Hematopoietic multipotent progenitor cell treated with erythropoietin and hydrocortisone succinate and interleukin-3 and kit ligand, for 15 days (in vitro differentiated cells): ENCODE data around the gene PEAK3.

ENCODE experiments used
- DNase-seq: peaks from one replicate; pipeline ENCODE4 v3.0.0-alpha.2; 2015; ENCODE audit warnings: low spot score

The PEAK3 gene

DNA sequence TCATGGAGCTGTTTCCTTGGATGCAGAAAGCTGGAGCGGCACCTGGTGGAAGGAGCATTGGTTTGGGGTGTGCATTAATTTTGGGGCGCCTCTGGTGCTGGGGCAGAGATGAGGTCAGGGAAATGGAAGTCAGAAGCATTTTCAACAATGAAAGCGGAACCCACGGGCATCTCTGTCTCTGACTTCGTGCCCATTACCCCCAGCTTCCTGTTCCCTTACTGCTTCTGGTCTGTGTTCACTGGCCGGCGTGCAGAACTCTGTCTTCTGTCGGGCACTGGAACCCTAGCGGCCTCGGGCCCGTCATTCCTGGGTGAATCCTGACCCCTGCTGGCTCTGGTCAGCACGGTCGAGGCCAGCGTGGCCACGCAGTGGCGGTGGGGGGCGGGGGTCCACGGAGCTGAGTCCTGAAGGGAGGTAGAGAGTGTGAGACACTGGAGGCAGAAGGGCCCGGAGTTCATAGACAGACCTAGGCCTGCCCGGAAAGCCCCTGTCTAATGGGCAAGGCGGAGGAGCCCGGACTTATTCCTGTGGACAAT lies 33.9 kb upstream of the PEAK3 start:
- DNase-seq = no peak

GRCh38 chr19:2315121-2315817 lies 33.3 kb upstream of the PEAK3 start:
- no peak for DNase-seq

GRCh38 chr19:2312820-2313501 lies 31.0 kb upstream of the PEAK3 start:
- DNase-seq = no peak

DNA sequence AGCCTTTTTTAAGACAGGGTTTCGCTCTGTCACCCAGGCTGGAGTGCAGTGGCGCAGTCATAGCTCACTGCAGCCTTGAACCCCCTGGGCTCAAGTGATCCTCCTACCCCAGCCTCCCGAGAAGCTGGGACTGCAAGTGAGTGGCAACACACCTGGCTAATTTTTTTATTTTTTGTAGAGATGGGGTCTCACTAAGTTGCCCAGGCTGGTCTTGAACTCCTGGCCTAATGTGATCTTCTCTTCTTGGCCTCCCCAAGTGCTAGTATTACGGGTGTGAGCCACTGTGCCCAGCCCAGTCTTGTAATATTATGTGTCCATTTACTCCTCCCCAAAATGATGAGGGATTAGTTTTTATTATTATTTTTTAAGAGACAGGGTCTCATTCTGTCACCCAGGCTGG lies 29.1 kb upstream of the PEAK3 start:
- no peak for DNase-seq

DNA sequence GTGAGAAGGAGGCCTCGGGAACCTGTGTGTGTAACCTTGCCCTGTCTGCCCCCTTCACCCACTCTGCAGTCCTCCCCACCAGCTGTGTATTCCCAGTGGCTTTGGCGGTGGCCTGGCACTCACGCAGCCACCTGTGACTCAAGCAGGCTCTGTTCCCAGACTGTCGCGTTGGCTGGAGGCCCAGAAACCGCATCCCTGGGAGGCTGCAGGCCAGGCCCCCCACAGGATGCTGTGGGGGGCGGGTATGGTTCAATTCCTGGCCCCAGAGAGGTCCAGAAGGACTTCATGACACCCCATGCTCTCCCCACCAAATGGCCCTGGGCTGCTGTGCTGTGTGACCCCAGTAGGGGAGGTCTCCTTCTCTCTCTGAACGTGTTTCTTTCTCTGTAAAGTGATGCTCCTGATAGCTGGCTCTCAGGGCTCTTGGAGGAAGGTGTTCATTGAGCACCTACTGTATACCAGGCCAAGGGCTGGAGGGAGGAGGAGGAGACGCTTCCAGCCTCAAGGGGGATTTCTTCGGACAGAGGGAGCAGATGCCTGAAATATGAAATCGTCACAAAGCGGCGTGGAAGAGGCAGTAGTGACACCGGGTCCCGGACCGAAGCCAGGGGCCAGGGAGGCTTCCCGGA lies 27.9 kb upstream of the PEAK3 start:
- no peak for DNase-seq

- DNase-seq = no peak
Measured at GRCh38 chr19:2308114-2308556, 26.2 kb upstream of the PEAK3 start, which contains the start of gene LINGO3. Gene LINGO3, minus strand, starts transcription at chr19:2308154. Its CDS starts 16,378 bp downstream, at chr19:2291776.

- no peak for DNase-seq
Measured at GRCh38 chr19:2307518-2308012, 25.6 kb upstream of the PEAK3 start.

DNA sequence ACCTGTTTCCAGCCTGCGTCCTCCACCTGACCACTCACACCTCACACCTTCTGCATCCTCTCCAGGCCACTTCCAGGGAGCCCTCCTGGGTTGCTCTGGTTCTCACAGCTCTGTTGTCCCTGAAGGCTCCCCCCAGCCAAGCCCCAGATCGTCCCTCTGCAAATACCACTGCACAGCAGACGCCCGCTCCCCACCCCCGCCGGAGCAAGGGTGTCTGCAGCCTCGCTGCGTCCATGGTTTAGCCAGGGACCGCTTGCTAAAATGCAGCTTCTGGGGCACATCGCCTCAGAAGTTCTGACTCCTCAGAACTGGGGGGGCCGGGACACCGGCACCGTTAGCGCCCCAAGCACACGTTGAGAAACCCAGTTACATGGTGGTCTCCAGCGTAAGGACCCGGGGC lies 25.0 kb upstream of the PEAK3 start:
- DNase-seq = no peak

DNA sequence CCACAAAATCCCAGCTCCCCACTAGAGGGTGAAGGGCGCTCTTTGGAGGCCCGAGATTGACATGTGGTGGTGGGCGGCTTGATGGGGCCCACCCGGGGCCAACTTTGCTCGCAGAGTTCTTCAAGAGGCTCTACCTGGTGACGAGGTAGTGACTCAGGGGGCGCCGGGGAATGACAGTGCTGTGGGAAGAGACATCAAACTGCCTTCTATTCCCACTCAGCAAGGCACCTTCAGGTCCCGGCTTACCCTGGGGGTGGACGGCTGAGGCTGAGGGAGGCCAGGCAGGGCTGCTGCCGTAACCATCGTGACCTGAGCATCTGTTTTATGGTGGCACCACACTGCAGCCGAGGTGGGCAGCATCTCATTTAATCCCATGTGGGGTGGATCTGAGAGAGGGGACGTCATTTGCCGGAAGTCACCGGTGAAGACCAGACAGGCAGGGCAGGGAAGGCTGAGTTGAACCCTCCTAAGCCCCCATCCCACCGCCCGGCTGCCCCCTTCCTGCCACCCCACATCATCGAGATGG lies 24.4 kb upstream of the PEAK3 start:
- DNase-seq = no peak

DNA sequence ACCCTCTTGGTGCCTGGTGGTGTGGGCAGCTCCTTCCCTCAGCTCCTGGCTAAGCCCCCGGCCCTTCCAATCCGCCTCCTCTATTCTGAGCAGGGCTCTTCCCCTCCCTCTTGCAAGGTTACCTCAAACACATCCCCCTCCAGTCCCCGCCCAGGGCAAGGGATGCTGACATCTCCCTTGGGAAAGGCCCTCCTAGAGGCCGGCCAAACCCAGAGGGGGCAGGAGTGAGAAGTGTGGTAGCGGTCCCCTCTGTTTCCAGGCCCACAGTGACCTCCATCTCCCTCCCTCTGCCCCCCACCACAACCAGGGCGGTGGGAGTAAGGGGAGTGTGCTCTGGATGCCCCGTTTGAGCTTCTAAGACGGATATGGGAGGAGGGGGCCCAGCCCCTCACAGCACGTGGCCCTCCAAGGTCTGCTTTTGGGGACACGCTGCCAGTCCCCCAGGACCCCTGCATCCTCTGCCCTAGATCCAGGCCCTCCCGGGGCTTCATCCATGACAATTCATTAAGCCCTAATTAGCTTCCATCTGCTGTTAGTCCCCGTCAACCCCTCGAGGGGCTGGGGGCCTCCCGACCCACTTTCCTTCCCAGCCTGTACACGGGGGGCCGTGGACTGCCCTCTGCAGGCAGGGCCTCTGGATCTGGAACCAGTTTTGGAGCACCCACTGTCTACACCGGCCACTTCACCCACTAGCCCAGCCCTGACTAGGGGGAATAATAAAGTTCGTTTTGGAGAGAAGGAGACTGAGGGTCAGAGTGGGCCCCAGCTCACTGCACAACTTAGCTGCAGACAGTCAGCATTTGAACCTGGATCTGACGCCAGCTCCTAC lies 23.7 kb upstream of the PEAK3 start:
- DNase-seq = no peak

DNA sequence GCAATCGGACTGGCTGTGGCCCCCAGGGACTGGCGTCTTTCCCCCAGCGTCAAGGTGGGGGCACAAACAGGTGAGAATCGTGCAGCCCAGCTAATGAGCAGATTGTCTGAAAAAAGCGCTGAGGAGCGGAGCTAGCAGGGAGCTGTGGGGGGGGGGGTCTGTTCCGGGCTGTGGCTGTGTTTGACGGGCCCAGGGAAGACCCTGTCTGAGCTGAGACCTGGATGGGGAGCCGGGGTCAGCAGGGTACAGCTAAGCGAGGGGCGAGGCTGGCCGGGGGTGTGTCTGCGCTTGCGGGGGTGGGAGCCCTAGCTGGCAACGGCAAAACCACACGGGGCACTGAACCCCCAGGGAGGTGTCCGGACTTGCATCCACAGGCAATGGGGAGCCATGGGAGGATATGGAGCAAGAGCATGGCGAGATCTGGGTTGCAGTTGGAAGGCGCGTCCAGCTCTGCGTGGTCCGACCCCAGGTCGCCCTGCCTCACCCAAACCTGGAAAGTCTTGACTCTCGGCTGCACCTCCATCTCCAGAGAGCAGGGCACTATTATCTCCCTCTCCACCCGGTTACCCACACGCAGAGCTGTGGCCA lies 21.3 kb upstream of the PEAK3 start:
- DNase-seq = no peak

- no peak for DNase-seq
Measured at GRCh38 chr19:2302319-2303210, 20.6 kb upstream of the PEAK3 start.

DNA sequence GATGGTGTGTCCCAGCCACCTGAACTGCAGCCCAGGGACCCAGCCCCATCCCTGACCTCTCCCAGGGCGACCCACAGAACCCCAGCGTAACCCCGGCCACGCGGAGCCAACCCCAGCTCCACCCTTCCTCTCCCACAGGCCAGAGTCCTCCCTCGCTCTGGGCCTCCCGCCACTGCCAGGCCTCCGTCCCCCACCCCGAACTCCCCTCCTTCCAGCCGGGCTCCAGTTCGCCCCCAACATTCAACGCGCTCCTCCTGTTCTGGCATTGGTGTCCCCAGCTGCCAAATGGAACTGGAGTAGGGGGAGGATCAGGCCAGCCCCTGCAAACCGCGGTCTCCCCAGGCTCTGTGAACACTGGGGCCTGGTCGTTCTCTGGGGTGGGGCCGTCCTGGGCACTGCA lies 18.6 kb upstream of the PEAK3 start:
- no peak for DNase-seq

- DNase-seq = no peak
Measured at GRCh38 chr19:2296141-2296540, 14.2 kb upstream of the PEAK3 start.

DNA sequence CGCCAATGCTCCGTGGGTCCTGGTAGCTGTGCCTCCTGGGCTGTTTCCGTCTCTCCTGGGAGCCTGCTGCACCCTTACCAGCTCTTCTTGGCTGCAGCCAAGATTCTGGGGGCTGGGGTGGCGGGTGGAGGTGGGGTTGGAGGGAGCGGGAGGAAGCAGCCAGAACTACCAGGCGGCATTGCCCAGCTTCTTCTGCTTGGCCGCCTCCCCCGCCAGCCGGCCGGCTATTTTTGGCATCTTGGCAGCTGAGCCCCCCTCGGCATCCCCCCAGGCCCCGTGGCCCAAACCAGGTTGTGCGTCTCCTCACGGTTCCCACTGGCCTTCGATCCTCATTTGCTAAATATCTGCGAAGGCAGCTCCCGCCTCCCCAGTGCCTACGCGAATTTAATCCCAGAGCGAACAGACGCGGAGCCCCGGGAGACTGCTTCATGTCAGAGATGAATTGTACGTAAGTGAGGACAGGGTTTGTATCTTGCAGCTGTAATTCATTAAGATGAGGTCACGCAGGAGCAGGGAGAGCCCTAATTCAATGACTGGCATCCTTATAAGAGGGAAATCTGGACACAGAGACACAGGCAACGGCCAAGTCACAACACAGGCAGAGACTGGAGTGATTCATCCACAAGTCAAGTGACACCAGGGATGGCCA lies 12.8 kb upstream of the PEAK3 start:
- DNase-seq = no peak

DNA sequence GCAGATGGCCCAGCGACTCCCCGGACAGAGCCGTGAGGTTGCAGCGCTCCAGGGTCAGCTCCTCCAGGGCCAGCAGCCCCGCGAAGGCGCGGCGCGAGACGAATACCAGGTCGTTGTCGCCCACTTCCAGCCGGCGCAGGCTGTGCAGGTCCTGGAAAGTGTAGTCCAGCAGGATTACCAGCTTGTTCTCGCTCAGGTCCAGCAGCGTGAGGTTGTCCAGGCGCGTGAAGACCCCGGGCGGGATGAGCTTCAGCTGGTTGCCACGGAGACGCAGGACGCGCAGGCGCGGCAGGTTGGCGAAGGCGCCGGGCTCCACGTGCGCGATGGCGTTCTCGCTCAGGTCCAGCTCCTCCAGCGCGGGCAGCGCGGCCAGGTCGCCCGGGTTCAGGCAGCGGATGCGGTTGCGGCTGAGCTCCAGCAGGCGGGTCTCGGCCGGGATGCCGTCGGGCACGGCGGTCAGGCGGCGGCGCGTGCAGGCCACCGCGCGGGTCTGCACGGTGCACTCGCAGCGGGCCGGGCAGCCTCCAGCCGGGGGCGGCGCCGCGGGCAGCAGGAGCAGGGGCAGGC lies 9.3 kb upstream of the PEAK3 start:
- DNase-seq = no peak

DNA sequence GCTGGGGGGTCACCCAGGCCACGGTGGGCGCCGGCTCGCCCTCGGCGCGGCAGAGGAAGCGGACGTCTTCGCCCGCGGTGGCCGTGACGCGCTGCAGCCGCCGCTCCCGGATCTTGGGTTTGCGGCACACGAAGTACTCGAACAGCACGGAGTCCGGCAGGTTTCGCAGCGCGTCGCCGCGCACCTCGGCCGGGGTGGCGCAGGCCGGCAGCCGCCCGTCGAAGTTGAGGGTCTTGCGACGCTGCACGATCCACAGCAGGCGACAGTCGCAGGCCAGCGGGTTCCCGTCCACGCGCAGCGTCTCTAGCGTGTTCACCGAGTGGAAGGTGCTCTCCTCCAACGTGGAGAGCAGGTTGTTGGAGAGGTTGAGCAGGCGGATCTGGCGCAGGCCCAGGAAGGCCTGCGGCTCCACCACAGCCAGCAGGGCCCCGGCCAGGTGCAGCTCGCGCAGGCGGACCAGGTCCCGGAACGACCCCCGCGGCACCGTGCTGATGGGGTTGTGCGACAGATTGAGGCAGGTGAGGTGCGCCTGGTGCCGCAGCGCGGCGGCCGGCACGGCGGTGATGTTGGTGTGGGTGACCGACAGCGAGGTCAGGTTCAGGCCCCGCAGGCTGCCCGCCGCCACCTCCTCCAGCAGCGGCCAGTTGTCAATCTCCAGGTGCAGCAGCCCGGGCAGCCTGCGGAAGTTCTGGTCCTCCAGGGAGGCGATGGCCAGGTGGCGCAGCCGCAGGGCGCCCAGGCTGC lies 8.6 kb upstream of the PEAK3 start:
- DNase-seq = no peak

- no peak for DNase-seq
Measured at GRCh38 chr19:2289714-2290435, 7.9 kb upstream of the PEAK3 start.
